Measurements from ENCODE around the gene RPN1. TPM values are rescaled to one million over a fixed set of nuclear protein-coding genes. Genes with fewer than 3 reads are reported as not detected.
"Not testable (repeated sequence)": the region's sequence is repeated elsewhere in the genome, so short reads cannot be mapped to it uniquely, and the experiment has no call there.

RPN1 gene
- total and polyA plus RNA-seq, 2 donors (not counting 3 experiments of a cell fraction or from before 2014, with no cell fraction given): 250 to 266 TPM

GRCh38 chr3:128655531-128655930 lies 4.9 kb upstream of the RPN1 start:
- Histone ChIP-seq H3K4me3 (replicated peaks in 1 of 3; ENCODE audit: insufficient read depth in 1 of 3, low read depth in 1 of 3, low read length in 3 of 3) (no peak overlapping the region), H3K9ac (replicated peaks; ENCODE audit: extremely low read depth, insufficient read depth, low read length) (no peak overlapping the region), H2AFZ (ENCODE audit: low read depth, low read length) (no peak overlapping the region), H3K9me1 (replicated peaks; ENCODE audit: control insufficient read depth, extremely low read depth, insufficient read depth, low read length) (no peaks in the 10 kb centered on the region), H3K36me3 (ENCODE audit: control insufficient read depth in 2 of 2, extremely low read depth in 1 of 2, insufficient read depth in 2 of 2, low read length in 2 of 2) (no peaks in the 10 kb centered on the region), H3K4me2 (ENCODE audit: insufficient read depth, low read length) (no peak overlapping the region), H3K9me3 (replicated peaks; ENCODE audit: control insufficient read depth, insufficient read depth, low read length) (no peaks in the 10 kb centered on the region), H4K20me1 (replicated peaks; ENCODE audit: control insufficient read depth, extremely low read depth, insufficient read depth, low read length) (no peaks in the 10 kb centered on the region), H3K79me2 (ENCODE audit: control insufficient read depth, insufficient read depth, low read length) (peaks cover 2% of the 10 kb centered on the region), H3K27me3 (ENCODE audit: control insufficient read depth in 2 of 2, insufficient read depth in 2 of 2, low read length in 2 of 2) (no peaks in the 10 kb centered on the region), H3K4me1 (ENCODE audit: control insufficient read depth, extremely low read depth, insufficient read depth, low read length) (no peaks in the 10 kb centered on the region), H3K27ac (ENCODE audit: insufficient read depth, low read depth, low read length) (no peak overlapping the region)
- DNase-seq (ENCODE audit: low read depth, low spot score) (no peak), FAIRE-seq (no peak)
- intact Hi-C loops (cut with micrococcal nuclease) (no loop called here), dilution Hi-C loops (cut with MboI; ENCODE audit: extremely low pct_ligation_motif_present, low sequenced_read_pairs) (no loop called here)
- no TSS peak for BruUV-seq (replicated peaks)
- ChIA-PET CTCF (interaction anchor here (0.8 kb wide), 1 partner anchor 25 kb away, joined by 3 read pairs; no protein-coding TSS in a partner anchor), POLR2A (no interaction called here)
- TF ChIP-seq MYC (IDR thresholded peaks at IDR 0.05; ENCODE audit: low read depth, low read length): no peak
- TF ChIP-seq FOS (IDR thresholded peaks at IDR 0.05; ENCODE audit: borderline replicate concordance, insufficient read depth, low read length): no peak
- no peak for TF ChIP-seq POLR2A (IDR thresholded peaks at IDR 0.05; ENCODE audit: low read depth, low read length)
- no peak for TF ChIP-seq GATA2 (IDR thresholded peaks at IDR 0.05; ENCODE audit: insufficient read depth, insufficient read length, low read depth, low read length)
- no peak for TF ChIP-seq JUN (IDR thresholded peaks at IDR 0.05; ENCODE audit: borderline replicate concordance, insufficient read depth, insufficient read length, low read depth)

DNA sequence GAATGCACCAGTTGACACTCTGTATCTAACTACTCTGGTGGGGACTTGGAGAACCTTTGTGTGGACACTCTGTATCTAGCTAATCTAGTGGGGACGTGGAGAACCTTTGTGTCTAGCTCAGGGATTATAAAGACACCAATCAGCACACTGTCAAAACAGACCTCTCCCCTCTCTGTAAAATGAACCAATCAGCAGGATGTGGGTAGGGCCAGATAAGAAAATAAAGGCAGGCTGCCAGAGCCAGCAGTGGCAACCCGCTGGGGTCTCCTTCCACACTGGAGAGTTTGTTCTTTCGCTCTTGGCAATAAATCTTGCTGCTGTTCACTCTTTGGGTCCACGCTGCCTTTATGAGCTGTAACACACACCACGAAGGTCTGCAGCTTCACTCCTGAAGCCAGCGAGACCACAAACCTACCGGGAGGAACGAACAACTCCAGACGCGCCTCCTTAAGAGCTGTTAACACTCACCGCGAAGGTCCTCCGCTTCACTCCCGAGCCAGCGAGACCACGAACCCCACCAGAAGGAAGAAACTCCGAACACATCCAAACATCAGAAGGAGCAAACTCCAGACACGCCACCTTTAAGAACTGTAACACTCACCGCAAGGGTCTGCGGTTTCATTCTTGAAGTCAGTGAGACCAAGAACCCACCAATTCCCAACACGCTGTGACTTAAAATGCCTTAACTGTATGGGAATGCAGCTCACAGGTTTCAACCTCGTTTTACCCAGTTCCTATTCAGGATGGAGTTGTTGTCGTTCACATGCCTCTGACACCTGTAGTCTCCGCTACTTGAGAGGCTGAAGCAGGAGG lies 3.6 kb upstream of the RPN1 start:
- peak; percentile 47 for FAIRE-seq
- BruUV-seq (replicated peaks); POLR2A ChIA-PET; H3K4me1 ChIP-seq (ENCODE audit: control insufficient read depth, extremely low read depth, insufficient read depth, low read length); H3K4me2 ChIP-seq (ENCODE audit: insufficient read depth, low read length); H3K9me3 ChIP-seq (replicated peaks; ENCODE audit: control insufficient read depth, insufficient read depth, low read length); H3K9me1 ChIP-seq (replicated peaks; ENCODE audit: control insufficient read depth, extremely low read depth, insufficient read depth, low read length); dilution Hi-C loops (cut with MboI; ENCODE audit: extremely low pct_ligation_motif_present, low sequenced_read_pairs); intact Hi-C loops (cut with micrococcal nuclease); DNase-seq (ENCODE audit: low read depth, low spot score); H3K36me3 ChIP-seq (ENCODE audit: control insufficient read depth in 2 of 2, extremely low read depth in 1 of 2, insufficient read depth in 2 of 2, low read length in 2 of 2); H4K20me1 ChIP-seq (replicated peaks; ENCODE audit: control insufficient read depth, extremely low read depth, insufficient read depth, low read length); H3K9ac ChIP-seq (replicated peaks; ENCODE audit: extremely low read depth, insufficient read depth, low read length); H3K27me3 ChIP-seq (ENCODE audit: control insufficient read depth in 2 of 2, insufficient read depth in 2 of 2, low read length in 2 of 2); H2AFZ ChIP-seq (ENCODE audit: low read depth, low read length); H3K4me3 ChIP-seq (replicated peaks in 1 of 3; ENCODE audit: insufficient read depth in 1 of 3, low read depth in 1 of 3, low read length in 3 of 3); H3K27ac ChIP-seq (ENCODE audit: insufficient read depth, low read depth, low read length): not testable (repeated sequence)
- CTCF ChIA-PET: interaction anchor here (1.0 to 2.3 kb wide), 4 partner anchors 26 to 46 kb away, joined by 4 to 8 read pairs (median 6); no protein-coding TSS in a partner anchor
- peaks cover 16% of the 10 kb centered on the region for H3K79me2 ChIP-seq (ENCODE audit: control insufficient read depth, insufficient read depth, low read length)
